HK-2 (cell line): ENCODE results near the gene PPP1R17.

Experiments
- DNase-seq: peaks from one replicate; pipeline ENCODE4 v3.0.0-alpha.2; 2018; ENCODE audit not compliant: unreplicated experiment

Gene PPP1R17

GRCh38 chr7:31699050-31699449 is 12.0 kb downstream of the PPP1R17 start:
- no peak for DNase-seq

GRCh38 chr7:31702354-31702753 is 15.3 kb downstream of the PPP1R17 start:
- DNase-seq: no peak

GRCh38 chr7:31705377-31705776 is 18.4 kb downstream of the PPP1R17 start:
- no peak for DNase-seq

- no peak for DNase-seq
Observed at GRCh38 chr7:31707089-31707488, 20.1 kb downstream of the PPP1R17 start.

GRCh38 chr7:31710171-31710570 is 23.2 kb downstream of the PPP1R17 start:
- DNase-seq: no peak

GRCh38 chr7:31716355-31716754 is 29.3 kb downstream of the PPP1R17 start:
- DNase-seq: no peak

- DNase-seq: no peak
Observed at GRCh38 chr7:31720366-31720765, 33.4 kb downstream of the PPP1R17 start.

- no peak for DNase-seq
Observed at GRCh38 chr7:31724696-31725095, 37.7 kb downstream of the PPP1R17 start.

GRCh38 chr7:31729195-31729804 is 42.3 kb downstream of the PPP1R17 start:
- no peak for DNase-seq

- DNase-seq: no peak
Observed at GRCh38 chr7:31734456-31734855, 47.4 kb downstream of the PPP1R17 start.

GRCh38 chr7:31735991-31736982 is 49.3 kb downstream of the PPP1R17 start:
- DNase-seq: peak; percentile 47

- no peak for DNase-seq
Observed at GRCh38 chr7:31741852-31742251, 54.8 kb downstream of the PPP1R17 start.

GRCh38 chr7:31744294-31744874 is 57.4 kb downstream of the PPP1R17 start:
- peak; percentile 26 for DNase-seq

GRCh38 chr7:31747553-31747952 is 60.5 kb downstream of the PPP1R17 start:
- no peak for DNase-seq

- DNase-seq: no peak
Observed at GRCh38 chr7:31748084-31748483, 61.1 kb downstream of the PPP1R17 start.

GRCh38 chr7:31751726-31752125 is 64.7 kb downstream of the PPP1R17 start:
- DNase-seq: no peak
